Fibroblast of skin of left quadriceps (primary cell): ENCODE results near the gene ACTRT2.

Source experiments
- DNase-seq, 2 experiments: peaks; one replicate each; pipeline ENCODE4 v3.0.0-alpha.2; 2013; ENCODE audit warnings: low read depth in 2 of 2

The ACTRT2 gene

DNA sequence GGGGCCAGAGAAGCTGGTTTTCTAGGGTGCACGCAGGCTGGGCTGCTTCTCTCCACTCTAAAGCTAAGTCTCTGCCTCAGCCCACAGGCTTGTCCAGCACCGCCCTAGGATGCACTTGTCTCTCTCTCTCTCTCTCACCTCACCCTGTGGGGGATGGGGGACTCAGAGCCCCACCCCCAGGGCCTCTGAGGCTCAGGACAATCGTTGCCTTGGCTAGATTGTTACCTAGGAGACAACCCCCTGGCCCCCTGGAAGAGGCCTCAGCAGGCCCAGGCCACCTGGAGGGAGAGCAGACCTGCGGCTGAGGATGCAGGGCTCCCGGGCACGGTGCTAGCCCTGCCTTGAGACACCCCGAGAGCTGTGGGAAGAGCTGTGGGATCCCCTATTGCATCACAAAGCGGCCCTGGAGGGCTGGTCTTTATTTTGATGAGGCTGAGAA lies at the start of gene ACTRT2:
ACTRT2 (plus strand) TSS at position 235 of the 439 bp plus-strand sequence. CDS start 220 bp downstream, outside the sequence.
- DNase-seq = no peak

DNA sequence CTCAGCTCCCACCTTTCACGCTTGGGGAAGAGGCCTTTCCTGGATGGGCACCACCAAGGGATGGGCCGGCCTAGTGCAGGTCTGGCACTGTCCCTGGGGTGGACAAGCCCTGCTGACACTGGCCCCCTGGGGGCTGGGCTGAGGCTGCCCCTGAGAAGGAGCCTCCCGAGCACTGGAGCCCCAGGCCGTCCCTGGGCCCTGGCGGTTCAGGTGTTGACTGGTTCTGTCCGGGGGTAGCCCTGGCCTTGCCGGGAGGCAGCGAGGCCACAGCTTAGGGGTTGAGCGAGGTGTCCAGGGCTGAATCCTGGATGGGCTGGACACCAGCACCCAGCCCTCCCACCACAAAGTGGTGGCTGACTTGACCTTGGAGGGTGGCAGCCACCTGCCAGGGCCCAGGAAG lies 49.7 kb upstream of the ACTRT2 start:
- no peak for DNase-seq

DNA sequence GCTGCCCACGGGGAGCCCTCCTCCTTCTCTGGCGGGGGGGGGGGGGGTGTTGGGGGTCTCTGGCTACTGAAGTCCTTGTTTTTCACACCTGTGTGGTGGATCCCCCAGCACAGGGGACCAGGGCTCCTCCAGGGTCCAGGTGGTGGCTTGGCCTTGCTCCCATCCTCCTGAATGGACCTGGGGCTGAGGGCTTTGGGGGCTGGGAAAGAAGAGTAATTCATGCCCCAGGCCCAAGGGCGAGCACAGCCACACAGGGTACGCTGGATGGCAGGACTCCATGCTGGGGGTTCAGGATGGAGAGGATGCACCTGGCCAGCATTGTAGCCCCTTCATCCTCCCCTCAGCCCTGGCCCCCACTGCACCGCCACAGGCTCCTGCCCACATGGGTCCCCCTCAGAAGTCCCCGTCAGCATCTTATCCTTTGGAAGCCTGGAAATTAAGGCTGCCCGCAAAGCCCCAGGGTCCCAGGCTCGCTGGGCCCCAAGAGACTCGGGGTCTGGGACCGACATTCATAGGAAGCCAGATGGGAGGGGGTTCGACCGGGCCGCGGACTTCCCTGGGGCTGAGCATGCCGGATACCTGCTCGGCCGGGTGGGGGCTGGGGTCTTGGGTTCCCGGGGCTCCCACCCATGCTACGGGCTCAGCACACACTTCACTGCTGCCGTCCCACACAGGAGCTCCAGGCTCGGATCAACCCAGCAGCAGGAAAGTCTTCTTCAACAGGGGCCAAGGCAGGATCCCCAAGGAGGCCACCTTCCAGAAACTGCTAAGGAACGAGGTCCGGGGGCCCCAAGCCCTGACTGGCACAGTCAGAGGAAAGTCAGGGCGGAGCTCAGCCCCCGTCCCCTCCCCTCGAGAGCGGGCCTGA lies 49.0 kb upstream of the ACTRT2 start:
- DNase-seq = no peak

DNA sequence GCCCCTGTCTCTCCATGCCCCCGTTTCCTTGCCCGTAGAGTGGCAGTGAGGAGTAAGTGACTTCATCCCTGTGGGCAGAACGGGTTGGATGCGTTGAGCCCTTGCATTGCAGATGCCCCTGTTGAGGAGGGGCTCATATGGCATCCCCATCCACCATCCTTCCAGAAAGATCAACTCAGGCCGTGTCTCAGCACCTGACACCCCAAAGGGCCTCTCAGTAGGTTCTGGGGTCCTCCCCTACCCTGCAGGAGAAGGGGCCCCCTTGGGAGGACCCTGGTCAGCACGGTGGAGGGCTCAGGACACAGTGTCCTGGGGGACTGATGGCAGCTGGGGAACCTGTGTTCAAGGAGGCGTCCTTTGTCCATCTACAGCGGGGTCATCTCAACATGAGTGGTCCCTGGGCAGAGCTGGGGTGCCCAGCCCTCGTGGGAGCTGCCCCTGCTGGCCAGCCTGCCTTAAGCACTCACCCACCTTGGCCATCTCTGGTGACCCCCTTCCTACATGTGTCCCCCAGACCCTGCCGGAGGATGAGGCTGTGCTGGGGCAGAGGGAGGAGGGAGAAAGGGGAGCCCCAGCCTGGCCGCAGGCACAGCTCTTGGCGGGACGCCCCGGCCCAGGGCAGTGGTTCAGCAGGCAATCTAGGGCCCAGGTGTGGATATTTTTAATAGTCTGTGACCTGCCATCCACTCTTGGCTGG lies 48.2 kb upstream of the ACTRT2 start:
- DNase-seq = no peak

DNA sequence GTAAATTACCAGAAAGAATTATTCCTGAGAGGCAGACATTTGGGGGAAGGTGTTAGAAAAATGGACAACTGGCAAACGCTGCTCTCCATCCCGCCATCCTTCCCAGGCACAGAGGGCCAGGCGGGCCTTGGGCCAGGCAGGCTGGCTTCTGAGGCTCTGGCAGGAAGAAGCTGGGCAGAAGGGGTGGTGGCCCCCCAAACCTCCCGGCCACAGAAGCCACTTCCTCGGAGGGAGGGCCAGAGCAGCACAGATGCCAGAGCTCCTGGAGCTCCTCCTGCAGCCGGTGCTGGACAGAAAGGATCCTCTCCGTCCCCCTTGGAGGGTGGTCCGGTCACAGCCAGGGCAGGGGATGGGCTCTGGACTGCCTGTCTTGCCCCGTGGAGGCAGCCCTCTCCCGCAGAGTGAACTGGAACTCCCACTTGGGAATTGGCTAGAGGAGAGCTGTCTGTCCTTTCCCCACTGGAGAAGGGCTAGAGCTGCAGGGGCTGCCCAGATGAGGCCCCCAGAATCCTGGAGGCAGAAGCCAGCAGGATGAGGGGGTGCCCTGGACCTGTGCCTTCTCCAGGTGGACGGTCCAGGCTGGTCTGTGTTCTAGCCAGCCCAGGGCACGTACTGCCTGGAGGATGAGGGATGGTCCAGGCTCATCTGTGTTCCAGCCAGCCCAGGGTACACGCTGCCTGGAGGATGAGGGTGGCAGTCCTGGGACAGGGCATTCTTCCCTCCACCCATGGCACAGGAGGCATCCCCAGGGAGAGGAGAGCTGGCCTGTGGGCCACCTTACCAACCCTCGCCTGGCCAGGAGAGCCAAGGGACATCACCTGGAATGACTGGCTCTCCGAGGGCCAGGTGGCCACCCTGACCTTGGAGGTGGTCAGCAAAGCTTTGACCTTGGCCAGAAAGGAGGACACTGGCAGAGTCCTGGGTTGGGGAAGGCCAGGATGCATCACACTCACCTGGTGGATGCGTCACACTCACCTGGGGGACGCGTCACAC lies 47.4 kb upstream of the ACTRT2 start:
- DNase-seq = no peak

DNA sequence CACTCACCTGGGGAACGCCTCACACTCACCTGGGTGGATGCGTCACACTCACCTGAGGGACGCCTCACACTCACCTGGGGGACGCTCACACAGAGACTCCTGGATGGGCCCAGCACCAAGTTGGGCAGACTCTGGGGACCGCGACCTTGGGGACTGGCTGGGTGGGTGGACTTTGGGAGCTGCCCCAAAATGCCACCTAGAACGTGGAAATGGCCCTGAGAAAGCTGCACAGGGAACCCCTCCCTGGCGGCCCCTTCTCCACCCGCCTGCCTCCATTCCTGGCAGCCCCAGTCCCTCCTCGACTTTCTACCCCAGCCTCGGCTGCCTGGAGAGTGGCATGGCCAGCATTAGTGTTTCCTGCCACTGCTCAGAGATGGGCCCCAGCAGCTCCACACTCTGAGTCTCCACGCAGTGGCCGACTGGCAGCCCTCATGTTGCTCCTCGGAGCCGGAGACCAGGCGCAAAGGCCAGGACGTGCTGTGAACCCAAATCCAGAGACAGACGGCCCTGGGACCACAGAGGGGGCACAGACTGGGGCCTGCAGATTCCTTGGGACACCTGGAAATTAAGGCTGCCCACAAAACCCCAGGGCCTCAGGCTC lies 46.5 kb upstream of the ACTRT2 start:
- DNase-seq = no peak

DNA sequence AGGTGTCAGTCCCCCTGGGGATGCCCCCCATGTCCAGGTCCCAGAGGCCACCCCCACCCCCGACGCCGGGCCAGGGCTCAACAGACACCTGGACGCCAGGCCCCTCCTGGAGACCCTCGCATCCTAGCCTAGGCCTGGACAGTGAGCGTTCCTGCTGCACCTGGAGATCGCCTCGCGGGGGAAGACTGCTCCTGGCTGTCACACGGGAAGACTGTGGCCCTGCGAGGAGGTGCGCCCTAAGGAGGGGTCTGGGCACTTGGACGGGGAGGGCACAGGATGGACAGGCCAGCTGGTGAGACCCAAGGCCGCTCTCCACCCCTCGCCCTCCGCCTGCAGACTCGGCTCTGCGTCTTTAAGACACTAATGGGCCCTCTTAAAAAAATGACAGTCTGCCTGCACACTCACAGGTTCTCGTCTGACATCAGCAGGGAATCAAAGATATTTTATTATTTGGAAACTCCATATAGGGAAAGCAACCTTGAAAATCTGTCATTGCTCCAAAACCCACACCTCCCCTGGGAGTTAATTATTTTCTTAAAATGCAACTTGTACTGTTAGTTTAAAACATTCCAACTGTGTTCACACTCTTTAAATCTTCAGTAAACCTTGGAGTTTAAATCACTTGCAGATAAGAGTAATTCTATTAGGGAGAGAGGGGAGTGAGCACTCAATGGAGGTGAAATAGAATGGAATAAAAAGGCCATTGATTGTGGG lies 45.6 kb upstream of the ACTRT2 start:
- DNase-seq = peak; percentile 5 to 10

DNA sequence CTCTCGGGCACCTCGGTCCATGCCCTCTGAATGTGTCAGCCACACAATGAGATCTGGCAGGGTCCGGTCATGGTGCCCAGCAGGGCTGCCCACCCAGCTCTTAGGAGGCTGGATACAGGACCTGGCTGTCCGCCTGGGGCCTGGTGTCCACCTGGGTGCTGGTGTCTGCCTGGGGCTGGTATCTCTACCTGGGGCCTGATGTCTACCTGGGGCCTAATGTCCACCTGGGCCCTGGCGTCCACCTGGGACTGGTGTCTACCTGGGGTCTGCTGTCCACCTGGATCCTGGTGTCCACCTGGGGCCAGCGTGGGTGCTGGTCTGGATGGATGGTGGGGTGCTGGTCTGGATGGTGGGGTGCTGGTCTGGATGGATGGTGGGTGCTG lies 45.1 kb upstream of the ACTRT2 start:
- DNase-seq = no peak

DNA sequence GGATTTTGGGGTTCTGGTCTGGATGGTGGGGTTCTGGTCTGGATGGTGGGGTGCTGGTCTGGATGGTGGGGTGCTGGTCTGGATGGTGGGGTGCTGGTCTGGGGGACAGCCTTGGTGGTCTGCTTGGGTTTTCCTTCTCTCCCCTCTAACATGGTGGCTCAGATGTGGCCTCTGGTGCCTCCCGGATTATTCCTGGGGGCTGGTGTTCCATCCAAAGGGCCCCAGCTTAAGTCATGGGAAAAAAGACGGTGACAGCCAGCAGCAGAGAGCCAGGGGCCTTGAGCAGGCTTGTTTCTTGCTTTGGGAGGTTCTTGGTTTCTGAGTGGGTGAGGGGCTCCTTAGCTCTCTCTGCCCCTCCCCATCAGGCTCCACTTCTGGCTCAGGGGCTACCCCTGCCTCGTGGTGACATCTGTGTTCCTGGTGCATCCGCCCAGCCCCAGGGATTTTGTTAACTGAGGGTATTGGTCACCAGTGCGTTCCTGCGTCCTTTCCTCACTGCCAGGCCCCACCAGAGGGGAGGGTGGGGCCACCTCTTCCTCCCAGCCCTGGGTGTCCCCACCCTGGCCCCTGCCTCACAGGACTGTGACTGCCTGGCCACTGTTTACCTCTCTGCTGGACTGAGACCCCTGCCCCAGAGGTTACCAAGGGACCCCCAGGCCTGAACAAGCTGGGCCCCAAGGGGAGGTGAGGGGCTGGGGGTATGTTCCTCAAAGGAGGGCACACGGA lies 43.2 kb upstream of the ACTRT2 start:
- no peak for DNase-seq

DNA sequence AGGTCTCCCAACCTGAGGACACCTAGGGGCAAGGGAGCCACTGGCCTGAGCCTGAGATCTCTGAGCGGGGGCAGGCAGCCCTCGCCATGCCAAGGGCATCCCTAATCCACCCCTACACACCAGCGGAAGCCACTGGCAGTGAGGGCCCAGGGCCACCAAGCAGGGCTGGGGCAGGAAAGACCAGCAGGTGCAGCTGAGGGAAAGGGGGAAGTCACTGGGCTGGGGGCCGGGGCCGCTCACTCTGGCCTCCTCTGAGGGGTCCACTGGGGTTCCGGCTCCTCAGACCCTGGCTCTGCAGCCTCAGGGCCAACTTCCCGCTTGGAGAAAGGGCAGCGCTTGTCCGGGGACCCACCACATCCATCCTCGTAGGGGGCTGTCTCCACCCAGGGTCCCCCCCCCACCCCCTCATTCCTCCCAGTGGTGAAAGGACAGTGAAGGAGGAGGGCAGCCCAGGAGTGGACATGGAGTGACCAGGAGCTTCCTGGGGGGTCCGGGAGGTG lies 42.5 kb upstream of the ACTRT2 start:
- DNase-seq = no peak

DNA sequence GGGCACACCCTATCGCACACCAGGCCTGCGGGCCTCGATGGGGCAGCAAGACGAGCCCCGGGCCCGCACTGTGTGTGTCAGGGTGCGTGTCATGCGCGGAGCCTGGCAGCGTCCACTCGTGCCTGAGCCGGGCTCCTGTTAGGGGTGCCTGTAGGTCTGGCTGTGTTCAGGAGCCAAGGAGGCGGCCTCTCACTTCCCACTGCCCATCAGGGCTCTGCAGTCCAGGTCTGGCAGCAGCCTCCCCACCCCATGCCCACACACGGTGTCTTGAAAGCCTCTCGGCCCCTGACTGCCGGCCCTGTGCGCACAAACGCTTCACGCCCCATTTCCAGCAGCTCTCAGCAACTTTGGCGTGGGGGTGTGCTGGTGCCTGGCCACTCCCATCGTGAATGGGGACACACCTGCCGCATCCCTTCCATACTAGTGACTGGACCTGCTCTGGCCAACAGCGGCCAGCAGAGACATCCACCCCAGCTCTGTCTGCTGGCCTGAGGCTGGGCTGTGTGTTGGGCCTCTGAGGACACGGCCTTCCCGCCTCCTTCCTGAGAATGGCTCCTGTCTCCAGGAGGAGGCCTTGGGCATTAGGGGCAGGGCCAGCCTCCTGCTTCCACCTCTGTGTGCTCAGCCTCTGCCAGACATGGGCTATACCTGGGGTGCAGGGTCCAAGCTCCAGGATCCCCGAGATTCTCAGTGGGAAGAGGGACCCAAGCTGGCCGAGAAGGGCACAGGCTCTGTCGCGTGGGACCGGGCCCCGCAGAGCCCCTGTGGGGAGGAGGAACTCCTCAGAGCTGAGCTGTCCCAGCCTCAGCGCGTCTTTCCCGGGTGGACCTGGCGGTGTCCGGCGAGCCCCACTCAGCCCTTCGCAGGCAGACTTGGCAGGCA lies 41.8 kb upstream of the ACTRT2 start:
- DNase-seq = no peak

DNA sequence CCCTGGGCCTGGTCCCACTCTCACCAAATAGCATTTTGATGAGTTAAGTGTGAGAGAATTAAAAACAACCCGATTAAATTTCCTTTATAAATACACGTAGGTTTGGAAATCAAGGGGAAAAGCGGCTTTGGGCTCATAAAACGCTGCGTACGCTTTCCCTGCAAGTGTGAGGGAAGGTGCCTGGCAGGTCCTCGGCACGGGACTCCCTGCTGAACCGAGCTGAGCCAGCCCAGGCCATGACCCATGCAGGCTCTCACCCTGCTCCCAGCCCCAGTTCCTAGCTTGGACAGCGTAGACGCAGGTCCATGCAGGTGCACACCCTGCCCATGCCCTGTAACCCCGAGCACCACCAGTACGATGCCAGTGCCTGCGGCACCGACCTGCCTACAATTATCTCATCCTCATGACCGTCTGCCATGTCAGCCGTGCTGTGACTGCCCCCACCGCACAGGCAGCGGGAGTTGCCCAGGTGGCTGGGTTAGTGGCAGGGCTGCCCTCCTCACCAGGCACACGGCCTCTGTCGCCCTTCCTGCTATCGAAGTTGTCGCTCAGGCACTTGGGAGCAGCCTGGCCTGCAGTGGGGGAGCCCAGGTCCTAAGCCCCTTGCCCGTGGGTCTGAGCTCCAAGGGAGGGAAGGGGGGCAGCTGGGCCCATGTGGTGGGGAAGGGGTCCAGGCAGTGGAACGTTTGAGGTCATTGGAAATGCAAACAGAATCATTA lies 41.0 kb upstream of the ACTRT2 start:
- no peak for DNase-seq

DNA sequence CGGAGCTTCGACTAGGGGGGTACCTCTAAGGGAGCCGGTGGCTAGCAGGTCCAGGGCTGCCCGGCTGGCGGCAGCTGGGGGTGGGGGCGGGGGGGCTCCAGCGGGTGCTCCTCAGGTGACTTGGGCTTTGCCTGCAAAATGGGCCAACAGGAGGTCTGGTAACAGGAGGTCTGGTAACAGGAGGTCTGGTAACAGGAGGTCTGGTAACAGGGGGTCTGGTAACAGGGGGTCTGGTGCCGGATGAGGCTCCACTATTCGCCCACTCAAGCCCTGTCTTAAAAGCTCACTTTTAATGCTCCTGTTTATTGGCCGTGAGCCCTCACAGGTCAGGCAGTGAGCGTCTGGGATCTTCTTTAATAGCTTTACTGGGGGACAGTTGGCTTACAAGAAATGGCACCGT lies 40.4 kb upstream of the ACTRT2 start:
- no peak for DNase-seq

DNA sequence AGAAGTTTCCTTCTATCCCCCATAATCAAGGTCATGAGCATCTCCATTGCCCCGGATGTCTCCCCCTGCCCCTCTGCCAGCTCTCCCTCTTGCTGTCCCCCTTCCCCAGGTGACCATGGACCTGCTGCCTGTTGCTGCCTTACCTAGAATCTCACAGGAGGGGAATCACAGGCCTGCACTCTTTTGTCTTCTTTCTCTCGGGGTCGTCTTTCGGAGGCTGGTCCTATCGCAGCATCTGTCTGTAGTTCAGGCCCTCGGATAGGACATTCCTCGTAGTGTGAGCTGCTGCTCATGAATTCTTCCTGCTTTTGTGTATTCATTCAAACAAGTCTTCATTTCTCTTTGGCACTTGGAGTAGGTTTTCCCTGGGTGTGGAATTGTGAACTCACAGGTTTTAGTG lies 39.9 kb upstream of the ACTRT2 start:
- DNase-seq = no peak

DNA sequence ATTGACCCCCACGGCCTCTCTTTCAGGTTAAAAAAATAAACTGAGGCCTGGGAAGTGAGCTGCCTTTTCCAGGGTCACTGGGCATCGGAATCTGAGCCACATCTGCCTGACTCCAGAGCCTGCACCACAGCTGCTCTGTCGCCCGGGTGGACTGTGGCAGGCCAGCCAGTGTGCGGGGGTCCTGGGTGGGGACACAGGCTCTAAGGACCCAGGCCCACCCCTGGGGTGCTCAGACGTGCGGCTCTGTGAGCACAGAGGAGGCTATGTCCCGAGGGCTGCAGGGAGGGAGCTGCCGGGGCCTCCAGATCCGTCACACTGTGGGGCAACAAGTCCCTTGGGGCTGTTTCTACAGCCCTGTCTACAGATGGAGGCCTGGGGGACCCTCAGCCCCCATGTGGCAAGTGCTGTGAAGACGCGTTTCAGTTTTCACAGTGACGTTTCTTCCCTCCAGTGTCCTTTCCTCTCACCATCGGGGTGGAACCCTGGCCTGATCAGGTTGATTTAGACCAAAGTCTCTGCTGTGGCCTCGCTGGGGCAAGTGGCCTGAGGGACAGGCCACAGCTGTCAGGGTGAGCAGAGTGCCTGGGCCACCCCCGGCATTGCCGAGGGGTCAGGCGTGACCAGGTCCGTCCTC lies 39.2 kb upstream of the ACTRT2 start:
- DNase-seq = no peak

DNA sequence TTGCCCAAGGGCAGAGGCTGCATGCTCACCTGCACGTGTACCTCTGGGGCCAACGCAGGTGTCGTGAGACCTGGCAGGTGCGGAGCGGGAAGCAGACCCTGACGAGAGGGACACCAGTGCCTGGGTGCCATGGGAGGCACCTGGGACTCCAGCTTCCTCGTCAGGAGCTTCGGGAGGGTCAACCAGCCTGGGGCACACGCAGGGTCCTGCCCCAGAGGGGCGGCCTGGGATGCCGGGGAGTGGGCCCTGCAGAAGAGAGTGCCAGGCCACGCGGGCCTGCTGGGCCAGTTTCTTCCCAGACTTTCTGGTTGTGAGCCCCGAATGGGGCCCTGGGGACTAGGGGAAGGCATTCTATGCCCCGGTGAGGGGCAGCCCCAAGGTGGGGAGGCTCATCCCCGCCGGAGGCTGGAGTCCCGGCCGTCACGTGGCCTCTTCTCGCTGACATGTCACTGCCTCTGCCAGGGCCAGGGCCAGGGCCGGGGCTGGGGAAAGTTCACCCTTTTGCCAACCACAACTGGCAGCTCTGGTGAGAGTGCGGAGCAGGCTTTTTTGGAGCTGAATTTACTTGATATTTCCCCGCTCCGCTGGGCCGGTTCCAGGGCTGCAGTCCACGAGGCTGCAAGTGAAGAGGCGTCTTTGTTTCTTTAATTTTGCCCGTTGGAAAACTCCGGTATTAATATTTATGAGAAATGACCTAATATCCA lies 38.5 kb upstream of the ACTRT2 start:
- no peak for DNase-seq

DNA sequence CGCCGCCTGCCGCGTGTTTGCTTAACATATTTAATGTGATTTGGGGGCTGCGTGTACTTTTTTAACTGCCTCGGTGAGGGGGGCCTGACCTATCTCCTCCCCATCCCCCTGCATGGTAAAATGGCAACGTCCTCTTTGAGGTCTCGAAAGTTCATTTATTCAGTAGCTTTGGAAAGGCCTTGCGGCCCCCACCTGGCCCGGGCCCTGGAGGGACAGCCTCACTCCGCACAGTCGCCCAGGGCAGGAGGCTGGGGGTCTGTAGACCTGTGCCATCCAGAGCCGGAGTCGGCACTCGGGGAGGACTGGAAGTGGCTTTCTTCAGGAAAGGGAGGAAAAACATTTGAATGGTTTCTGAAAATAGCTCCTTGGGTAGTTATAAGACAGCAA lies 38.0 kb upstream of the ACTRT2 start:
- DNase-seq = no peak
